Activated CD8-positive, alpha-beta memory T cell treated with anti-CD3 and anti-CD28 coated beads for 1 hour (primary cell): ENCODE data around the gene GEMIN4.
"Not testable (repeated sequence)": the region's sequence is repeated elsewhere in the genome, so short reads cannot be mapped to it uniquely, and the experiment has no call there.

Experiments
- DNase-seq, 2 donors: peaks; one replicate each; pipeline ENCODE4 v3.0.0-alpha.2; 2020; ENCODE audit warnings: low read depth in 1 of 2; ENCODE audit errors: extremely low read depth in 1 of 2

The GEMIN4 gene

GRCh38 chr17:752002-752619, at the start of gene GEMIN4:
Gene GEMIN4, minus strand, starts transcription at chr17:752264. Its CDS starts 122 bp downstream, at chr17:752142.
- peak; percentile 92 to 99 for DNase-seq

- DNase-seq: no peak
Measured at GRCh38 chr17:801660-802059, 49.6 kb upstream of the GEMIN4 start.

GRCh38 chr17:800446-801242, 48.6 kb upstream of the GEMIN4 start:
- DNase-seq: no peak

- no peak for DNase-seq
Measured at GRCh38 chr17:799261-799660, 47.2 kb upstream of the GEMIN4 start.

GRCh38 chr17:798246-798645, 46.2 kb upstream of the GEMIN4 start:
- no peak for DNase-seq

GRCh38 chr17:797236-797840, 45.3 kb upstream of the GEMIN4 start:
- DNase-seq: no peak

GRCh38 chr17:796609-797008, 44.5 kb upstream of the GEMIN4 start:
- no peak for DNase-seq

- no peak for DNase-seq
Measured at GRCh38 chr17:795721-796120, 43.7 kb upstream of the GEMIN4 start.

- no peak for DNase-seq
Measured at GRCh38 chr17:795276-795675, 43.2 kb upstream of the GEMIN4 start.

- no peak for DNase-seq
Measured at GRCh38 chr17:794876-795275, 42.8 kb upstream of the GEMIN4 start.

- DNase-seq: no peak
Measured at GRCh38 chr17:792277-792676, 40.2 kb upstream of the GEMIN4 start.

GRCh38 chr17:791829-792228, 39.8 kb upstream of the GEMIN4 start:
- no peak for DNase-seq

- DNase-seq: not testable (repeated sequence)
Measured at GRCh38 chr17:790874-791247, 38.8 kb upstream of the GEMIN4 start.

- not testable (repeated sequence) for DNase-seq
Measured at GRCh38 chr17:789931-790873, 38.1 kb upstream of the GEMIN4 start.

- DNase-seq: no peak
Measured at GRCh38 chr17:789160-789840, 37.2 kb upstream of the GEMIN4 start.

- DNase-seq: no peak
Measured at GRCh38 chr17:788551-788950, 36.5 kb upstream of the GEMIN4 start.

GRCh38 chr17:787641-788221, 35.7 kb upstream of the GEMIN4 start:
- DNase-seq: no peak

- DNase-seq: not testable (repeated sequence)
Measured at GRCh38 chr17:785901-786300, 33.8 kb upstream of the GEMIN4 start.

- no peak for DNase-seq
Measured at GRCh38 chr17:784143-784542, 32.1 kb upstream of the GEMIN4 start.
